HG02759 (cell line): ENCODE measurements around the gene GAD2.
"Not testable (repeated sequence)": the region's sequence is repeated elsewhere in the genome, so short reads cannot be mapped to it uniquely, and the experiment has no call there.

Experiments
- ATAC-seq: cut with Tn5 transposase; IDR thresholded peaks from one replicate; pipeline ENCODE4 v1.9.1; 2021; ENCODE audit warnings: mild to moderate bottlenecking, moderate library complexity; ENCODE audit not compliant: unreplicated experiment

The GAD2 gene

GRCh38 chr10:26314265-26315013 lies 97.9 kb downstream of the GAD2 start:
- ATAC-seq = no peak

GRCh38 chr10:26318672-26319071 lies 102.1 kb downstream of the GAD2 start:
- ATAC-seq = no peak

- ATAC-seq = no peak
Measured at GRCh38 chr10:26323219-26323618, 106.6 kb downstream of the GAD2 start.

- no peak for ATAC-seq
Measured at GRCh38 chr10:26326851-26327250, 110.3 kb downstream of the GAD2 start.

GRCh38 chr10:26327811-26328210 lies 111.2 kb downstream of the GAD2 start:
- no peak for ATAC-seq

GRCh38 chr10:26331371-26331770 lies 114.8 kb downstream of the GAD2 start:
- ATAC-seq = no peak

- no peak for ATAC-seq
Measured at GRCh38 chr10:26334232-26334931, 117.8 kb downstream of the GAD2 start.

- peak; percentile 86 for ATAC-seq
Measured at GRCh38 chr10:26334932-26335573, 118.5 kb downstream of the GAD2 start.

- peak; percentile 30 for ATAC-seq
Measured at GRCh38 chr10:26335574-26336093, 119.1 kb downstream of the GAD2 start.

GRCh38 chr10:26336979-26337378 lies 120.4 kb downstream of the GAD2 start:
- no peak for ATAC-seq

- ATAC-seq = no peak
Measured at GRCh38 chr10:26341701-26342100, 125.1 kb downstream of the GAD2 start.

GRCh38 chr10:26348821-26349417 lies 132.3 kb downstream of the GAD2 start:
- ATAC-seq = not testable (repeated sequence)
